Peyer's patch (tissue), 4 donors: ENCODE results near the gene C1QL2. TPM values are rescaled to one million over a fixed set of nuclear protein-coding genes. Genes with fewer than 3 reads are reported as not detected.

Experiments
- DNase-seq, 3 donors: peaks; one replicate each; pipeline ENCODE4 v3.0.0-alpha.2; 2017 to 2019
- H3K27ac ChIP-seq, 4 donors: fragments of 200-600 bp; sonication (generic); one replicate each; pipeline ENCODE4 v1.5.1; 2016 to 2019
- H3K27me3 ChIP-seq, 2 donors: fragments of 200-600 bp; sonication (generic); one replicate each; pipeline ENCODE4 v1.5.1; 2019
- H3K36me3 ChIP-seq, 3 donors: fragments of 200-600 bp; sonication (generic); one replicate each; pipeline ENCODE4 v1.5.1; 2016 to 2019
- H3K4me1 ChIP-seq, 4 donors: fragments of 200-600 bp; sonication (generic); one replicate each; pipeline ENCODE4 v1.5.1; 2016 to 2019
- H3K4me3 ChIP-seq, 4 donors: fragments of 200-600 bp; sonication (generic); 1 replicate in 3 of 4; 2 replicates in 1 of 4; pipeline ENCODE4 v1.5.1; 2016 to 2019; ENCODE audit warnings: mild to moderate bottlenecking in 1 of 4
- H3K9me3 ChIP-seq, 4 donors: fragments of 200-600 bp; sonication (generic); one replicate each; pipeline ENCODE4 v1.5.1; 2016 to 2019; ENCODE audit warnings: mild to moderate bottlenecking in 1 of 4
- POLR2A ChIP-seq, 2 donors: fragments of 450-650 bp; IDR thresholded peaks; one replicate each; pipeline ENCODE4 v1.5.1; 2017; ENCODE audit warnings: antibody characterized with exemption in 2 of 2, mild to moderate bottlenecking in 2 of 2, moderate library complexity in 2 of 2
- total RNA-seq, 4 donors: library from RNA; depleted of rRNA; stranded (reverse); fragments of >200 nt; gene quantifications; one replicate each; pipeline ENCODE4 v1.1.0, GENCODE V29; 2016
- TF ChIP-seq, protein P1 (sequence below), 6 experiments: fragments of 450-650 bp in 4 of 6; fragments of 200-600 bp in 2 of 6; sonication (generic) in 1 of 6; IDR thresholded peaks; one replicate each; pipeline ENCODE4 v1.5.1; 2017 to 2019; ENCODE audit warnings: antibody characterized with exemption in 6 of 6, mild to moderate bottlenecking in 3 of 6, moderate library complexity in 1 of 6

Gene C1QL2
- total RNA-seq, 4 donors from 2014 or later = not detected

DNA sequence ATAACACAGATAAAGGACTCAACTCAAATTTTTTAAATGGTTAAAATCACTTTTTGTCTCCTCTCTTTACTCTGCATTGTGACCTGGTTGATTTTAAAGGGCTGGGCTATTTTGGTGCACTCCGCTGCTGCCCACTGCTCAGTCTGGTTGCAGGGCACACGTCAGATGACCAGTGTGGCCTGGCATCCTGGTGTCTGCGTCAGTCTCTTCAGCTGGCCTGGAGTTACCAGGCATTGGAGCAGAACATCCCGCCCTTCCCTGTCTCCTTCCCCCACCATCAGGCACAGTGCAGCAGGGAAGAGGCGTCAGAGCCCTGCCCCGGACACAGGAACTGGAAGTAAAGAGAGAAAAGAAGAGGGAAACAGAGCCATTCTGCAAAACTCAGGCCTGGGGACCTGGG is 8.9 kb downstream of the C1QL2 start:
- Histone ChIP-seq H3K4me1 (no peaks in the 10 kb centered on the region), H3K27ac (no peak overlapping the region), H3K36me3 (no peaks in the 10 kb centered on the region), H3K9me3 (no peaks in the 10 kb centered on the region), H3K4me3 (no peak overlapping the region), H3K27me3 (no peaks in the 10 kb centered on the region)
- DNase-seq = no peak
- TF ChIP-seq POLR2A (IDR thresholded peaks at IDR 0.05) = no peak
- TF ChIP-seq, protein P1, sequence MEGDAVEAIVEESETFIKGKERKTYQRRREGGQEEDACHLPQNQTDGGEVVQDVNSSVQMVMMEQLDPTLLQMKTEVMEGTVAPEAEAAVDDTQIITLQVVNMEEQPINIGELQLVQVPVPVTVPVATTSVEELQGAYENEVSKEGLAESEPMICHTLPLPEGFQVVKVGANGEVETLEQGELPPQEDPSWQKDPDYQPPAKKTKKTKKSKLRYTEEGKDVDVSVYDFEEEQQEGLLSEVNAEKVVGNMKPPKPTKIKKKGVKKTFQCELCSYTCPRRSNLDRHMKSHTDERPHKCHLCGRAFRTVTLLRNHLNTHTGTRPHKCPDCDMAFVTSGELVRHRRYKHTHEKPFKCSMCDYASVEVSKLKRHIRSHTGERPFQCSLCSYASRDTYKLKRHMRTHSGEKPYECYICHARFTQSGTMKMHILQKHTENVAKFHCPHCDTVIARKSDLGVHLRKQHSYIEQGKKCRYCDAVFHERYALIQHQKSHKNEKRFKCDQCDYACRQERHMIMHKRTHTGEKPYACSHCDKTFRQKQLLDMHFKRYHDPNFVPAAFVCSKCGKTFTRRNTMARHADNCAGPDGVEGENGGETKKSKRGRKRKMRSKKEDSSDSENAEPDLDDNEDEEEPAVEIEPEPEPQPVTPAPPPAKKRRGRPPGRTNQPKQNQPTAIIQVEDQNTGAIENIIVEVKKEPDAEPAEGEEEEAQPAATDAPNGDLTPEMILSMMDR (IDR thresholded peaks at IDR 0.05) = no peak

DNA sequence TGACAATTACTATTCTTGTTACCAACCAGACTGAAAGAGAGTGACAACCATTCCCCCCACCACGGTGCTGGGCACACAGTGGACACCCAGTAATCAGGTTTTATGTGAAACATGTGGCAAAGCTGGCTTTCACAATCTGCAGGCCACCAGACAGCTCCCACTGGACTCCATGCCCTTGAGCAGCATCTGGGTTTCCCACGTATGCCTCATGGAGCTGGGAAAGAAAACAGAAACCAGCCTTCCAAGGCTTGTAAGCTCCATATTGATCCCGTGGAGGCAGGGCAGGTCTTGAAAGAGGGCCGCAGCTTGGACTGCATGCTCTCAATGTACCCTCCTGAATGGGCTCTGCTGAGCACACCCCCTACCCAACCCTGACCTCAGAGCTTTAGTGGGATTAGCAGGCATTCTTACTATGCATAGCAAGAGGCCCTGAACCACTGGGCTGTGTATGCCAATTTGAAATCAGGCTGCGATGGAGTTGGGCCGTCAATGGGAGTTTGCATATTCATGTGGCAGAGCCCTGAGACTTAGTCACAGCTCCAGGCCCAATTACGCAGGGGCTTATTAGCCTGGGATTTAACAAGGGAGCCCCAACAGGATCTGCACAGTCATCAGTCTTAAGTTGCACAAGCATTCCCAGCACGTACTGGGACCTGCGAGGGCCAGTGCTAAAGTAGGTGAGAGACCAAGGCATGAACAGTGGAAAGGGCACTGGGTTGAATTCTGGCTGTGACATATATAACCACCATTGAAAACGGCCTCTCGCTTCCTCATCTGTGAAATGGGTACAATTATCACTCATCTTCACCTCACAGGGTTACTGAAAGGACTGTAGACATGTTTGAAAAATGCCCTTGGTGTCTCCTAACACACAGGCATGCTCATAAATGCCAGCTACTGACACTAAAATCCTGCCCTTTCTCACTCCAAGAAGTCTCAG is 10.5 kb downstream of the C1QL2 start:
- no peaks in the 10 kb centered on the region for H3K27me3 ChIP-seq

DNA sequence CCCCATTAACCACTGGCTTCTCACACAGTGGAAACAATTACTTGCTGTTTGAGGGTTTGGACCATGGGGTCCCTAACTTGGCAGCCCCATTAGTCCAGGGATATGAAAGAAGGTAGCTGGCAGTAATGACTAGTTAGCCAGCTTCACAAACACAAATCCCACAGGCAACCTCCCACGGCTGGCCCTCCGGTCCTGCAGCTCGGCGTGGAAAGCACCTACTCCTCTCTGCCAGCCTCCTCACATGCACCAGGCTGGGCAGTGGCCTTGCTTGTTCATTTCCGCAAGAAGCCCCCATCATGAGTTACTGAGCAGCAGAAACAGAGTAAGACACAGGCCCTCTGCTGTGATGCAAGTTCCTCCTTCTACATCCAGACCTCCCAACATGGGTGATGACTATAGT is 13.7 kb downstream of the C1QL2 start:
- H3K27me3 ChIP-seq = no peaks in the 10 kb centered on the region
- H3K27ac ChIP-seq = no peak overlapping the region
- H3K9me3 ChIP-seq = no peaks in the 10 kb centered on the region
- H3K36me3 ChIP-seq = no peaks in the 10 kb centered on the region
- TF ChIP-seq, protein P1 (IDR thresholded peaks at IDR 0.05) = no peak
- no peak for TF ChIP-seq POLR2A (IDR thresholded peaks at IDR 0.05)
- H3K4me1 ChIP-seq = no peaks in the 10 kb centered on the region
- DNase-seq = peak in 1 of 3 donors; percentile 22
- no peak overlapping the region for H3K4me3 ChIP-seq

More for the DNA sequence above, 10.5 kb downstream of the C1QL2 start:
- H3K36me3 ChIP-seq = no peaks in the 10 kb centered on the region
- no peak overlapping the region for H3K4me3 ChIP-seq
- H3K4me1 ChIP-seq = no peaks in the 10 kb centered on the region
- no peak for TF ChIP-seq POLR2A (IDR thresholded peaks at IDR 0.05)
- TF ChIP-seq, protein P1 (IDR thresholded peaks at IDR 0.05) = no peak
- H3K27ac ChIP-seq = no peak overlapping the region
- no peaks in the 10 kb centered on the region for H3K9me3 ChIP-seq
- peak in 1 of 3 donors; percentile 24 for DNase-seq

DNA sequence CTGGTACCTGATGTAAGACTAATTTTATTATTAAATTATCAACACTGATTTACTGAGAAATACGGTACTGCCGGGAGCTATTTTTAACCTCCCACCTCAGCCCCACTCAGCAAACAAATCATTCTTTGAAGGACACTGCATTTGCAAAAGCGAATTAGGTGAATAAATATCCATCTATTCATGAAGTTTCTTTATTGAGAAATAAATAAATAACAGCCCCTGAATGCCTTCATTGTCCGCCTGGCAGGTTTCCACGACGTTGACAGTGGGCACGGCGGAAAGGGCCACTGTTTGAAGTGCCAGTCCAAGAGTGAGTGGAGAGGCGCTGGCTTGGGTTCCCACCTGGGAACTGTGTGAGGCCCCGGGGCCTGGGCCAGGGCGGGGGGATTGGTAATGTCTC is 15.7 kb downstream of the C1QL2 start:
- H3K4me1 ChIP-seq = no peaks in the 10 kb centered on the region
- DNase-seq = no peak
- H3K4me3 ChIP-seq = no peak overlapping the region
- TF ChIP-seq POLR2A (IDR thresholded peaks at IDR 0.05) = no peak
- TF ChIP-seq, protein P1 (IDR thresholded peaks at IDR 0.05) = no peak
- no peaks in the 10 kb centered on the region for H3K27me3 ChIP-seq
- no peak overlapping the region for H3K27ac ChIP-seq
- no peaks in the 10 kb centered on the region for H3K36me3 ChIP-seq
- H3K9me3 ChIP-seq = no peaks in the 10 kb centered on the region

DNA sequence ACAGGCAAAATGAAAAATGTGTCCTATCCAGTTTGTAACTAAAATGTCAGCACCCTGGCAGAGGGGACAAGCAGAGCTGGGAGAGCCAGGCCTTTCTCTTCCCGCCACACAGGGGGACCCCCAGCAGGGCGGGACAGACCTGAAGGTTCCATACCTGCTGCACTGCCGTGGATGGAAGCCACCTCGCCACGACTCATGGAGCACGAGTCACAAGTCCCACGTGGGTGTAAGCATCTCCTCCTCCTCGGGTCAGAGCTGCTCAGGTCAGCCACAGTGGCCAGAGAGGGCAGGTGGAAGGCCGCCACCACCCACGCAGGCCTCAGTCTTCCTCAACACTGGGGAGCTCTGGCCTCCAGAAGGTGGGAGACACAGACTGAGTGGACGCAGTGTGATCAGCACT is 21.0 kb downstream of the C1QL2 start:
- Histone ChIP-seq H3K36me3 (no peaks in the 10 kb centered on the region), H3K4me3 (no peak overlapping the region), H3K27me3 (no peaks in the 10 kb centered on the region), H3K4me1 (no peaks in the 10 kb centered on the region), H3K9me3 (no peaks in the 10 kb centered on the region), H3K27ac (no peak overlapping the region)
- no peak for DNase-seq
- TF ChIP-seq, protein P1 (IDR thresholded peaks at IDR 0.05) = no peak
- no peak for TF ChIP-seq POLR2A (IDR thresholded peaks at IDR 0.05)
